Fibroblast of lung (primary cell): ENCODE measurements around the gene KRT23. TPM values are rescaled to one million over a fixed set of nuclear protein-coding genes. Genes with fewer than 3 reads are reported as not detected.
"Not testable (repeated sequence)": the region's sequence is repeated elsewhere in the genome, so short reads cannot be mapped to it uniquely, and the experiment has no call there.

Experiments
- DNase-seq, 2 donors: peaks; one replicate each; pipeline versions ENCODE4 v3.0.0 to v3.0.0-alpha.2; 2010; ENCODE audit warnings: low read depth in 2 of 2
- H2AFZ ChIP-seq: 2 replicates; pipeline ENCODE4 v1.5.1; 2012; ENCODE audit warnings: low read length, control low read depth, inconsistent platforms
- H3K27ac ChIP-seq: 2 replicates; pipeline ENCODE4 v1.5.1; 2011; ENCODE audit warnings: low read length, control low read depth; ENCODE audit not compliant: insufficient read depth
- H3K27me3 ChIP-seq: 2 replicates; pipeline ENCODE4 v1.5.1; 2011; ENCODE audit warnings: mild to moderate bottlenecking, low read length; ENCODE audit not compliant: control insufficient read depth, insufficient read depth
- H3K36me3 ChIP-seq: 2 replicates; pipeline ENCODE4 v1.5.1; 2011; ENCODE audit warnings: low read length; ENCODE audit not compliant: control insufficient read depth, insufficient read depth
- H3K4me1 ChIP-seq: 2 replicates; pipeline ENCODE4 v1.5.1; 2011; ENCODE audit warnings: low read length; ENCODE audit not compliant: control insufficient read depth, insufficient read depth; ENCODE audit errors: extremely low read depth
- H3K4me2 ChIP-seq: 2 replicates; pipeline ENCODE4 v1.5.1; 2011; ENCODE audit warnings: low read length, control low read depth; ENCODE audit not compliant: insufficient read depth; ENCODE audit errors: extremely low read depth
- H3K4me3 ChIP-seq, 4 experiments: fragments of 200-600 bp in 1 of 4; sonication (generic) in 1 of 4; replicated peaks in 1 of 4; 2 replicates each; pipeline ENCODE4 v1.5.1; 2011 to 2016; ENCODE audit warnings: low read length in 4 of 4, low read depth in 3 of 4, mild to moderate bottlenecking in 3 of 4, control low read depth in 2 of 4, inconsistent platforms in 1 of 4, mixed read lengths in 1 of 4; ENCODE audit not compliant: insufficient read depth in 1 of 4; ENCODE audit errors: control extremely low read depth in 1 of 4
- H3K79me2 ChIP-seq: 2 replicates; pipeline ENCODE4 v1.5.1; 2012; ENCODE audit warnings: mild to moderate bottlenecking, low read length, inconsistent platforms; ENCODE audit not compliant: control insufficient read depth, insufficient read depth
- H3K9ac ChIP-seq: 2 replicates; pipeline ENCODE4 v1.5.1; 2011; ENCODE audit warnings: mild to moderate bottlenecking, low read length, control low read depth; ENCODE audit not compliant: insufficient read depth
- H3K9me3 ChIP-seq: 2 replicates; pipeline ENCODE4 v1.5.1; 2012; ENCODE audit warnings: low read depth, low read length; ENCODE audit not compliant: control insufficient read depth, insufficient read depth
- H4K20me1 ChIP-seq: 2 replicates; pipeline ENCODE4 v1.5.1; 2011; ENCODE audit warnings: low read length; ENCODE audit not compliant: control insufficient read depth, insufficient read depth; ENCODE audit errors: extremely low read depth
- CTCF ChIP-seq, 2 donors: IDR thresholded peaks in 1 of 2; conservative IDR thresholded peaks in 1 of 2; 1 replicate in 1 of 2; 2 replicates in 1 of 2; pipeline ENCODE4 v1.5.1; 2011 to 2012; ENCODE audit warnings: low read length in 2 of 2, control low read depth in 1 of 2, inconsistent platforms in 1 of 2, low read depth in 1 of 2, mild to moderate bottlenecking in 1 of 2
- EZH2 ChIP-seq: IDR thresholded peaks from 2 replicates; pipeline ENCODE4 v1.5.1; 2012; ENCODE audit warnings: low read length, control low read depth, mild to moderate bottlenecking; ENCODE audit errors: missing control alignments
- polyA plus RNA-seq, 2 donors: library from polyadenylated mRNA; depleted of rRNA in 1 of 2; stranded (reverse) in 1 of 2; unstranded in 1 of 2; fragments of >200 nt; gene quantifications; 2 replicates each; pipeline ENCODE4 v1.2.1, GENCODE V29; 2011 to 2012; ENCODE audit warnings: missing spikeins in 1 of 2
- total RNA-seq: library from RNA; depleted of rRNA; stranded (reverse); fragments of >200 nt; gene quantifications from 2 replicates; pipeline ENCODE4 v1.2.1, GENCODE V29; 2014

The KRT23 gene
- total and polyA plus RNA-seq, 2 donors (not counting 1 experiment from before 2014, with no cell fraction given), result 0.17 TPM; not detected in 1

GRCh38 chr17:40921026-40921425 is 16.4 kb downstream of the KRT23 start:
- Histone ChIP-seq H3K36me3 (no peaks in the 10 kb centered on the region), H3K4me2 (no peak overlapping the region), H3K27me3 (no peaks in the 10 kb centered on the region), H3K79me2 (no peaks in the 10 kb centered on the region), H3K4me1 (peaks cover 7% of the 10 kb centered on the region), H2AFZ (no peak overlapping the region), H4K20me1 (no peaks in the 10 kb centered on the region), H3K27ac (no peak overlapping the region), H3K9ac (no peak overlapping the region), H3K9me3 (no peaks in the 10 kb centered on the region), H3K4me3 (no peak overlapping the region)
- no peak for TF ChIP-seq EZH2
- no peak for TF ChIP-seq CTCF (conservative IDR thresholded peaks at IDR 0.05 in 1 of 2, IDR thresholded peaks at IDR 0.05 in 1 of 2; ENCODE audit: low read depth in 1 of 2, low read length in 2 of 2)
- DNase-seq, result no peak

GRCh38 chr17:40917116-40917515 is 20.3 kb downstream of the KRT23 start:
- H2AFZ ChIP-seq, H3K79me2 ChIP-seq, H3K9me3 ChIP-seq, DNase-seq, H3K4me3 ChIP-seq, H4K20me1 ChIP-seq, H3K9ac ChIP-seq, H3K36me3 ChIP-seq, H3K4me2 ChIP-seq, H3K27ac ChIP-seq, H3K27me3 ChIP-seq: not testable (repeated sequence)
- H3K4me1 ChIP-seq, result peaks cover 13% of the 10 kb centered on the region

- no peak overlapping the region for H2AFZ ChIP-seq
- no peak overlapping the region for H3K9ac ChIP-seq
- H3K27ac ChIP-seq, result peak overlapping the region; percentile 80
- H3K27me3 ChIP-seq, result no peaks in the 10 kb centered on the region
- no peak overlapping the region for H3K4me2 ChIP-seq
- no peaks in the 10 kb centered on the region for H3K36me3 ChIP-seq
- H3K4me1 ChIP-seq, result peaks cover 13% of the 10 kb centered on the region
- DNase-seq, result no peak
- no peaks in the 10 kb centered on the region for H3K9me3 ChIP-seq
- no peak overlapping the region for H3K4me3 ChIP-seq
- H3K79me2 ChIP-seq, result no peaks in the 10 kb centered on the region
- no peak for TF ChIP-seq CTCF (conservative IDR thresholded peaks at IDR 0.05 in 1 of 2, IDR thresholded peaks at IDR 0.05 in 1 of 2; ENCODE audit: low read depth in 1 of 2, low read length in 2 of 2)
- TF ChIP-seq EZH2, result no peak
- H4K20me1 ChIP-seq, result no peaks in the 10 kb centered on the region
These were observed 21.1 kb downstream of the KRT23 start for GRCh38 chr17:40916366-40916765.
